Spinal cord (tissue), 10 donors: ENCODE data around the gene LSM4. TPM values are rescaled to one million over a fixed set of nuclear protein-coding genes. Genes with fewer than 3 reads are reported as not detected.
"Not testable (repeated sequence)": the region's sequence is repeated elsewhere in the genome, so short reads cannot be mapped to it uniquely, and the experiment has no call there.

Experiments
- DNase-seq, 6 donors: peaks; one replicate each; pipeline versions ENCODE4 v3.0.0 to v3.0.0-alpha.2; 2013 to 2015; ENCODE audit warnings: low spot score in 6 of 6, low read depth in 4 of 6
- H3K27ac ChIP-seq: one replicate; pipeline ENCODE4 v1.5.1; 2013; ENCODE audit warnings: low read depth, low read length, control low read depth
- H3K27me3 ChIP-seq: one replicate; pipeline ENCODE4 v1.6.1; 2013; ENCODE audit warnings: low read length; ENCODE audit not compliant: control insufficient read depth, insufficient read depth
- H3K36me3 ChIP-seq: one replicate; pipeline ENCODE4 v1.6.1; 2013; ENCODE audit warnings: low read length; ENCODE audit not compliant: control insufficient read depth, insufficient read depth
- H3K4me1 ChIP-seq: one replicate; pipeline ENCODE4 v1.6.1; 2013; ENCODE audit warnings: low read length; ENCODE audit not compliant: control insufficient read depth, insufficient read depth
- H3K4me3 ChIP-seq: one replicate; pipeline ENCODE4 v1.5.1; 2013; ENCODE audit warnings: low read depth, low read length, control low read depth
- H3K9me3 ChIP-seq: one replicate; pipeline ENCODE4 v1.6.1; 2013; ENCODE audit warnings: low read length; ENCODE audit not compliant: control insufficient read depth, insufficient read depth
- WGBS: methylation state at CpG from one replicate; pipeline ENCODE4 v1.1.5; 2013; ENCODE audit warnings: missing lambda C conversion rate; ENCODE audit not compliant: insufficient coverage; 5-methylcytosine and 5-hydroxymethylcytosine counted together
- polyA plus RNA-seq, 2 donors: library from polyadenylated mRNA; unstranded; fragments of 120-200 nt; gene quantifications; one replicate each; pipeline ENCODE4 v1.2.1, GENCODE V29; 2013; ENCODE audit not compliant: insufficient read length in 2 of 2
- total RNA-seq, 2 donors: library from RNA; depleted of rRNA in 1 of 2; stranded (reverse); fragments of 120-200 nt in 1 of 2; fragments of >200 nt in 1 of 2; gene quantifications; one replicate each; pipeline versions ENCODE4 v1.2.3 to v1.2.4, GENCODE V29; 2013 to 2014
- donor health status: healthy.

The LSM4 gene
- total and polyA plus RNA-seq, 4 donors, result 69.4 to 120 (median 105) TPM

- WGBS, result 72% methylated on average over 7 of the region's 9 CpGs
- no peak overlapping the region for H3K4me3 ChIP-seq
These were observed 8.0 kb upstream of the LSM4 start for GRCh38 chr19:18330868-18331267.

GRCh38 chr19:18329035-18329376 lies 6.1 kb upstream of the LSM4 start:
- Histone ChIP-seq H3K27ac (peak overlapping the region; percentile 93), H3K9me3 (no peaks in the 10 kb centered on the region), H3K36me3 (no peaks in the 10 kb centered on the region), H3K4me1 (peaks cover 8% of the 10 kb centered on the region), H3K27me3 (no peaks in the 10 kb centered on the region), H3K4me3 (peak overlapping the region; percentile 43)
- WGBS, result 92% methylated on average over 2 of the region's 6 CpGs
- DNase-seq, result no peak

More at GRCh38 chr19:18330868-18331267, 8.0 kb upstream of the LSM4 start:
- H3K27me3 ChIP-seq, result no peaks in the 10 kb centered on the region
- DNase-seq, result no peak
- H3K36me3 ChIP-seq, result no peaks in the 10 kb centered on the region
- H3K4me1 ChIP-seq, result peaks cover 4% of the 10 kb centered on the region
- H3K9me3 ChIP-seq, result no peaks in the 10 kb centered on the region
- no peak overlapping the region for H3K27ac ChIP-seq

GRCh38 chr19:18328340-18329034 lies 5.6 kb upstream of the LSM4 start:
- no peaks in the 10 kb centered on the region for H3K9me3 ChIP-seq
- H3K4me1 ChIP-seq, result peaks cover 13% of the 10 kb centered on the region
- 10% methylated on average over 7 of the region's 9 CpGs for WGBS
- DNase-seq, result peak; percentile 90 to 99 (median 94)
- H3K27me3 ChIP-seq, result no peaks in the 10 kb centered on the region
- H3K36me3 ChIP-seq, result no peaks in the 10 kb centered on the region
- peak overlapping the region; percentile 43 for H3K4me3 ChIP-seq
- peak overlapping the region; percentile 93 for H3K27ac ChIP-seq

GRCh38 chr19:18326772-18327171 lies 3.9 kb upstream of the LSM4 start:
- Histone ChIP-seq H3K9me3 (no peaks in the 10 kb centered on the region), H3K4me1 (peaks cover 23% of the 10 kb centered on the region), H3K4me3 (no peak overlapping the region), H3K27ac (no peak overlapping the region), H3K27me3 (no peaks in the 10 kb centered on the region), H3K36me3 (no peaks in the 10 kb centered on the region)
- no peak for DNase-seq
- WGBS, result 94% methylated on average over 4 of the region's 5 CpGs

- not testable (repeated sequence) for H3K27ac ChIP-seq, DNase-seq
- 44% methylated on average over 3 of the region's 6 CpGs for WGBS
These were observed 1.5 kb upstream of the LSM4 start for GRCh38 chr19:18324373-18324731.

GRCh38 chr19:18322318-18322758 lies 538 bp downstream of the LSM4 start:
- Histone ChIP-seq H3K4me1 (peaks cover 31% of the 10 kb centered on the region), H3K4me3 (peak overlapping the region; percentile 89)
- 2% methylated on average over 6 of the region's 7 CpGs for WGBS

More at GRCh38 chr19:18324373-18324731, 1.5 kb upstream of the LSM4 start:
- not testable (repeated sequence) for H3K4me3 ChIP-seq, H3K36me3 ChIP-seq, H3K27me3 ChIP-seq, H3K9me3 ChIP-seq
- H3K4me1 ChIP-seq, result peaks cover 26% of the 10 kb centered on the region

GRCh38 chr19:18321734-18322102 lies 1.2 kb downstream of the LSM4 start:
- DNase-seq, result no peak
- Histone ChIP-seq H3K4me1 (peaks cover 31% of the 10 kb centered on the region), H3K27ac (peak overlapping the region; percentile 86), H3K27me3 (no peaks in the 10 kb centered on the region), H3K4me3 (peak overlapping the region; percentile 89), H3K9me3 (no peaks in the 10 kb centered on the region), H3K36me3 (peaks cover 17% of the 10 kb centered on the region)
- 57% methylated on average over 7 of the region's 9 CpGs for WGBS

More at GRCh38 chr19:18322318-18322758, 538 bp downstream of the LSM4 start:
- Histone ChIP-seq H3K27me3 (no peaks in the 10 kb centered on the region), H3K27ac (peak overlapping the region; percentile 86), H3K9me3 (no peaks in the 10 kb centered on the region), H3K36me3 (peaks cover 17% of the 10 kb centered on the region)
- DNase-seq, result peak in 2 of 6 donors; percentile 13 to 47

- DNase-seq, result no peak
- Histone ChIP-seq H3K27ac (no peak overlapping the region), H3K4me3 (no peak overlapping the region), H3K27me3 (no peaks in the 10 kb centered on the region), H3K9me3 (no peaks in the 10 kb centered on the region), H3K4me1 (peaks cover 31% of the 10 kb centered on the region), H3K36me3 (peaks cover 17% of the 10 kb centered on the region)
- 94% methylated on average over 7 of the region's 14 CpGs for WGBS
These were observed 1.8 kb downstream of the LSM4 start for GRCh38 chr19:18320865-18321733.

GRCh38 chr19:18319591-18320135 lies 3.2 kb downstream of the LSM4 start:
- no peak for DNase-seq

More at GRCh38 chr19:18319591-18320135, 3.2 kb downstream of the LSM4 start:
- Histone ChIP-seq H3K27ac (no peak overlapping the region), H3K36me3 (peaks cover 27% of the 10 kb centered on the region), H3K27me3 (no peaks in the 10 kb centered on the region), H3K9me3 (no peaks in the 10 kb centered on the region), H3K4me1 (peaks cover 31% of the 10 kb centered on the region), H3K4me3 (no peak overlapping the region)
- 94% methylated on average over 3 of the region's 7 CpGs for WGBS
